8988T (cell line): Measurements from ENCODE around the gene BANP.
A peak's percentile ranks its signal among the peaks of the same experiment; 100 is the strongest.
"Not testable (repeated sequence)": the region's sequence is repeated elsewhere in the genome, so short reads cannot be mapped to it uniquely, and the experiment has no call there.

Source experiments
- DNase-seq: peaks from one replicate; pipeline ENCODE4 v3.0.0; 2011

Gene BANP

GRCh38 chr16:87929986-87930385 is 21.2 kb upstream of the BANP start:
- DNase-seq: no peak

- peak; percentile 83 for DNase-seq
Observed at GRCh38 chr16:87930456-87930855, 20.8 kb upstream of the BANP start.

- DNase-seq: no peak
Observed at GRCh38 chr16:87931504-87931903, 19.7 kb upstream of the BANP start.

GRCh38 chr16:87932475-87933139 is 18.6 kb upstream of the BANP start:
- DNase-seq: not testable (repeated sequence)

GRCh38 chr16:87933140-87933495 is 18.1 kb upstream of the BANP start:
- no peak for DNase-seq

GRCh38 chr16:87934752-87935425 is 16.3 kb upstream of the BANP start:
- not testable (repeated sequence) for DNase-seq

GRCh38 chr16:87936016-87936374 is 15.2 kb upstream of the BANP start:
- DNase-seq: not testable (repeated sequence)

GRCh38 chr16:87936375-87937230 is 14.6 kb upstream of the BANP start, which contains the start of gene CA5A:
Gene CA5A, minus strand, starts transcription at chr16:87936529. Its CDS starts 79 bp downstream, at chr16:87936450.
- DNase-seq: no peak

- not testable (repeated sequence) for DNase-seq
Observed at GRCh38 chr16:87937231-87937542, 14.0 kb upstream of the BANP start.

GRCh38 chr16:87938412-87938949 is 12.8 kb upstream of the BANP start:
- no peak for DNase-seq

GRCh38 chr16:87939562-87940423 is 11.4 kb upstream of the BANP start:
- DNase-seq: no peak

- DNase-seq: no peak
Observed at GRCh38 chr16:87942680-87943079, 8.6 kb upstream of the BANP start.

GRCh38 chr16:87945351-87946042 is 5.7 kb upstream of the BANP start:
- DNase-seq: no peak

- no peak for DNase-seq
Observed at GRCh38 chr16:87946596-87947347, 4.5 kb upstream of the BANP start.

GRCh38 chr16:87947356-87948118 is 3.7 kb upstream of the BANP start:
- no peak for DNase-seq

GRCh38 chr16:87948119-87948545 is 3.1 kb upstream of the BANP start:
- DNase-seq: no peak

GRCh38 chr16:87948735-87949070 is 2.5 kb upstream of the BANP start:
- DNase-seq: no peak

- DNase-seq: no peak
Observed at GRCh38 chr16:87949071-87949744, 2.0 kb upstream of the BANP start.

GRCh38 chr16:87951552-87952538 is 611 bp downstream of the BANP start:
- DNase-seq: no peak
